Adrenal gland (tissue), 12 donors: ENCODE measurements around the gene SCN8A. TPM values are rescaled to one million over a fixed set of nuclear protein-coding genes. Genes with fewer than 3 reads are reported as not detected.

Experiments
- DNase-seq, 7 donors: peaks; one replicate each; pipeline ENCODE4 v3.0.0-alpha.2; 2019 to 2020
- H3K27ac ChIP-seq, 5 donors: fragments of 200-600 bp; sonication (generic) in 4 of 5; 1 replicate in 3 of 5; 2 replicates in 2 of 5; pipeline versions ENCODE4 v1.5.1 to v1.8.0; 2016 to 2020; ENCODE audit warnings: mild to moderate bottlenecking in 1 of 5
- H3K27me3 ChIP-seq: fragments of 200-600 bp; 2 replicates; pipeline ENCODE4 v1.8.0; 2021
- H3K36me3 ChIP-seq, 2 donors: fragments of 200-600 bp; replicated peaks in 1 of 2; 1 replicate in 1 of 2; 2 replicates in 1 of 2; pipeline versions ENCODE4 v1.5.1 to v1.8.0; 2018 to 2022
- H3K4me1 ChIP-seq, 2 donors: fragments of 200-600 bp; replicated peaks in 1 of 2; 1 replicate in 1 of 2; 2 replicates in 1 of 2; pipeline versions ENCODE4 v1.5.1 to v1.8.0; 2018 to 2021
- H3K4me3 ChIP-seq, 4 donors: fragments of 200-600 bp; sonication (generic) in 3 of 4; one replicate each; pipeline ENCODE4 v1.5.1; 2016 to 2018
- H3K9me3 ChIP-seq, 3 donors: fragments of 200-600 bp; sonication (generic) in 1 of 3; replicated peaks in 1 of 3; 1 replicate in 2 of 3; 2 replicates in 1 of 3; pipeline versions ENCODE4 v1.5.1 to v1.8.0; 2016 to 2021
- CTCF ChIP-seq, 6 experiments: fragments of 450-650 bp in 4 of 6; fragments of 200-600 bp in 2 of 6; sonication (generic) in 1 of 6; IDR thresholded peaks; 1 replicate in 5 of 6; 2 replicates in 1 of 6; pipeline versions ENCODE4 v1.5.1 to v1.8.0; 2016 to 2021; ENCODE audit warnings: antibody characterized with exemption in 6 of 6, mild to moderate bottlenecking in 2 of 6, moderate library complexity in 1 of 6
- POLR2A ChIP-seq, 2 donors: fragments of 450-650 bp; IDR thresholded peaks; one replicate each; pipeline ENCODE4 v1.6.1; 2017; ENCODE audit warnings: antibody characterized with exemption in 2 of 2, mild to moderate bottlenecking in 2 of 2, moderate library complexity in 1 of 2
- WGBS, 4 donors: extraction: QIAGEN DNeasy Blood & Tissue Kit in 2 of 4; methylation state at CpG; one replicate each; pipeline versions ENCODE4 v1.1.5 to v1.1.7; 2013 to 2017; 5-methylcytosine and 5-hydroxymethylcytosine counted together
- intact Hi-C, 2 donors: fragments of 100-400 bp; cut with DNase I; formaldehyde crosslinking; loops; one replicate each; pipeline versions ENCODE4 v1.14.1 to v1.15.0; 2022 to 2023
- polyA plus RNA-seq, 3 donors: library from polyadenylated mRNA; stranded (reverse); fragments of 200-250 nt in 2 of 3; fragments of 350-450 nt in 1 of 3; fragmentation: Illumina TruSeq in 1 of 3; extraction: RNeasy Lipid Tissue Mini Kit (QIAGEN cat#74804) in 1 of 3; gene quantifications; one replicate each; pipeline ENCODE4 v1.2.3, GENCODE V29; 2013 to 2014
- total RNA-seq, 9 donors: library from RNA; depleted of rRNA in 4 of 9; stranded (reverse); fragments of >200 nt in 4 of 9; fragments of 120-200 nt in 1 of 9; fragmentation: NEBNext Ultra II Directional in 1 of 9; extraction: Animal tissue kit (Norgen Biotek cat#: 25700) in 1 of 9; gene quantifications; one replicate each; pipeline versions ENCODE4 v1.1.0 to v1.2.4, GENCODE V29; 2013 to 2023
- donor health status: healthy with polysubstance abuse.
- donor health status: Bipolar disorder and iron deficiency.
- donor health status: DM: yes; HTN: yes; CAD: no.
- donor health status: DM: no; HTN: no; CAD: no.
- donor health status: DM: no; HTN: no; CAD: no.
- donor health status: DM: yes; HTN: yes; CAD: no.

SCN8A gene
- total and polyA plus RNA-seq, 12 donors, result 0.69 to 7.0 (median 2.0) TPM

- TF ChIP-seq POLR2A (IDR thresholded peaks at IDR 0.05) (no peak), CTCF (IDR thresholded peaks at IDR 0.05) (no peak)
- DNase-seq, result no peak
- no peaks in the 10 kb centered on the region for H3K9me3 ChIP-seq
- 75 to 85% (median 80%) methylated on average over 3 of the region's 3 CpGs for WGBS, 4 donors
- intact Hi-C loops, result no loop called here
- H3K4me3 ChIP-seq, result no peak overlapping the region
- no peak overlapping the region for H3K27ac ChIP-seq
- no peaks in the 10 kb centered on the region for H3K36me3 ChIP-seq
- H3K27me3 ChIP-seq, result no peaks in the 10 kb centered on the region
- no peaks in the 10 kb centered on the region for H3K4me1 ChIP-seq
Observed at GRCh38 chr12:51687614-51688013, 96.6 kb downstream of the SCN8A start.

- 86 to 89% (median 89%) methylated on average over 4 of the region's 4 CpGs for WGBS, 4 donors
- H3K27ac ChIP-seq, result no peak overlapping the region
- no peak for TF ChIP-seq POLR2A (IDR thresholded peaks at IDR 0.05)
- no peak for TF ChIP-seq CTCF (IDR thresholded peaks at IDR 0.05)
- H3K27me3 ChIP-seq, result no peaks in the 10 kb centered on the region
- H3K4me3 ChIP-seq, result no peak overlapping the region
- no peaks in the 10 kb centered on the region for H3K36me3 ChIP-seq
- H3K4me1 ChIP-seq, result no peaks in the 10 kb centered on the region
- DNase-seq, result no peak
- intact Hi-C loops, result no loop called here
- no peaks in the 10 kb centered on the region for H3K9me3 ChIP-seq
Observed at GRCh38 chr12:51689983-51690382, 99.0 kb downstream of the SCN8A start.

GRCh38 chr12:51692016-51692415 is 101.0 kb downstream of the SCN8A start:
- no peak overlapping the region for H3K4me3 ChIP-seq
- no peaks in the 10 kb centered on the region for H3K9me3 ChIP-seq
- H3K4me1 ChIP-seq, result no peaks in the 10 kb centered on the region
- no peaks in the 10 kb centered on the region for H3K27me3 ChIP-seq
- DNase-seq, result no peak
- intact Hi-C loops, result no loop called here
- WGBS, 4 donors, result 69 to 74% (median 73%) methylated on average over 2 of the region's 2 CpGs
- no peak overlapping the region for H3K27ac ChIP-seq
- no peaks in the 10 kb centered on the region for H3K36me3 ChIP-seq
- TF ChIP-seq POLR2A (IDR thresholded peaks at IDR 0.05) (no peak), CTCF (IDR thresholded peaks at IDR 0.05) (no peak)

GRCh38 chr12:51693569-51693968 is 102.5 kb downstream of the SCN8A start:
- Histone ChIP-seq H3K27me3 (no peaks in the 10 kb centered on the region), H3K9me3 (no peaks in the 10 kb centered on the region), H3K4me1 (no peaks in the 10 kb centered on the region), H3K27ac (no peak overlapping the region), H3K4me3 (no peak overlapping the region), H3K36me3 (no peaks in the 10 kb centered on the region)
- no peak for DNase-seq
- WGBS, 4 donors, result 93 to 99% (median 95%) methylated on average over 4 of the region's 4 CpGs
- TF ChIP-seq CTCF (IDR thresholded peaks at IDR 0.05) (no peak), POLR2A (IDR thresholded peaks at IDR 0.05) (no peak)
- intact Hi-C loops, result no loop called here
